Adrenal gland (tissue), 5 donors: ENCODE measurements around the gene MARVELD2.

Experiments
- POLR2A ChIP-seq, 2 donors: fragments of 450-650 bp; IDR thresholded peaks; one replicate each; pipeline ENCODE4 v1.6.1; 2017; ENCODE audit warnings: antibody characterized with exemption in 2 of 2, mild to moderate bottlenecking in 2 of 2, moderate library complexity in 1 of 2
- TF ChIP-seq, protein P1 (sequence below), 6 experiments: fragments of 450-650 bp in 4 of 6; fragments of 200-600 bp in 2 of 6; sonication (generic) in 1 of 6; IDR thresholded peaks; 1 replicate in 5 of 6; 2 replicates in 1 of 6; pipeline versions ENCODE4 v1.5.1 to v1.8.0; 2016 to 2021; ENCODE audit warnings: antibody characterized with exemption in 6 of 6, mild to moderate bottlenecking in 2 of 6, moderate library complexity in 1 of 6
- donor health status: DM: no; HTN: no; CAD: no.

DNA sequence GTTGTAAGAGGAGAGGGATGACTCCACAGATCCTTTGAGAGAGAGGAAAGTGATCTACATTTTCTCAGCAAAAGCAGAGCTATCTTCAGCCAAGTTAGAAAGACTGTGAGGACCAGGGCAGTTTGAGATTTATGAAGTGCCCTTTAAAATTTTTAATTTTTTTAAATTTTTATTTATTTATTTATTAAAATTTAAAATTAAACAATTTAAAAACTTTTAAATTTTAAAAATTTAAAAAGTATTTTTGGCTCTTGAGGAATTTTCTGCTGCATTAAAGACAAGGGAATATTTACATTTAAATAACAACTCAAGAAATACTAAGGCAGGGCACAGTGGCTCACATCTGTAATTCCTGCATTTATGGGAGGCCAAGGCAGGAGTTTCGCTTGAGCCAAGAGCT lies 47.3 kb downstream of the MARVELD2 start:
- TF ChIP-seq, protein P1, sequence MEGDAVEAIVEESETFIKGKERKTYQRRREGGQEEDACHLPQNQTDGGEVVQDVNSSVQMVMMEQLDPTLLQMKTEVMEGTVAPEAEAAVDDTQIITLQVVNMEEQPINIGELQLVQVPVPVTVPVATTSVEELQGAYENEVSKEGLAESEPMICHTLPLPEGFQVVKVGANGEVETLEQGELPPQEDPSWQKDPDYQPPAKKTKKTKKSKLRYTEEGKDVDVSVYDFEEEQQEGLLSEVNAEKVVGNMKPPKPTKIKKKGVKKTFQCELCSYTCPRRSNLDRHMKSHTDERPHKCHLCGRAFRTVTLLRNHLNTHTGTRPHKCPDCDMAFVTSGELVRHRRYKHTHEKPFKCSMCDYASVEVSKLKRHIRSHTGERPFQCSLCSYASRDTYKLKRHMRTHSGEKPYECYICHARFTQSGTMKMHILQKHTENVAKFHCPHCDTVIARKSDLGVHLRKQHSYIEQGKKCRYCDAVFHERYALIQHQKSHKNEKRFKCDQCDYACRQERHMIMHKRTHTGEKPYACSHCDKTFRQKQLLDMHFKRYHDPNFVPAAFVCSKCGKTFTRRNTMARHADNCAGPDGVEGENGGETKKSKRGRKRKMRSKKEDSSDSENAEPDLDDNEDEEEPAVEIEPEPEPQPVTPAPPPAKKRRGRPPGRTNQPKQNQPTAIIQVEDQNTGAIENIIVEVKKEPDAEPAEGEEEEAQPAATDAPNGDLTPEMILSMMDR (IDR thresholded peaks at IDR 0.05), result no peak
- TF ChIP-seq POLR2A (IDR thresholded peaks at IDR 0.05), result no peak
